GM18520 (cell line): Measurements from ENCODE around the gene FAM110D.

Source experiments
- ATAC-seq: cut with Tn5 transposase; IDR thresholded peaks from one replicate; pipeline ENCODE4 v1.9.1; 2021; ENCODE audit not compliant: unreplicated experiment

The FAM110D gene

DNA sequence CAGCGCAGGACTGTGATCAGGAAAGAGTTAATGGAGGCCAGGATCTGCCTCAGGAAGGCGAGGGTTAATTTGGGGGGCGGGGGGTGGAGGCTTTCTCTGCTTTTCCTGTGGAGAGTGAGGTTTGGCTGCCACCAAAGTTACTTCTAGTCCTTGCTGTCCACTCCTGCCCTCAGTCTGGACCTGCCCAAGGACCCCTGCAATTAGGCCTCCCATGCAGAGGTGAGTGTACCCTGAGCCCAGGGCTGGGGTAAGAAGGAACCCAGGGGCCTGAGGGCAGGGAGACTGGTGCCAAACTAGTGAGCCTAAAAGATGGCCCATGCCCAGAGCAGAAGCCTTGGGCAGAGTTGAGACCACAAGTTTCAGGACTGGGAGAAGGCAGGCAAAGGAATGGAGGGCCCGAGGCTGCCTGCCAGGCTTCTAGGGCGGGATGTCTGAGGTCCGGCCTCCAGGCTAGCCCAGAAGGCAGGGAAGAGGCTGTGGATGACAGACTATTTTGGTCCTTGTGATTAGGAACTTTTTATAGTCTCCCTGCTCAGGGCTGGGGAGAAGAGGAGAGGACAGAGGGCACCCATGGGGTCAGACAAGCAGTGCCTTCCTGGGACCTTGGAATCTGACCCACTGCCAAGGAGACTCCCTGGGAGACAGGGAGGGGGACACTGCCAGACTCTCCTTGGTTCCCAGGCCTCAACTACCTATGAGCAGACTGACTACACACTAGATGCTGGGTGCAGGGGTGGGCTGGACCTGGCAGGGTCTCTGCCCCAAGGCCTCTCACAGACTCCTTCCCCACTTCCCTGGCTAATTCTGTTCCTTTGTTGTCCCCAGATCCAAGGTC is at the start of gene FAM110D:
Gene FAM110D, plus strand, starts transcription at position 172 of the 835 bp plus-strand sequence. CDS start 2,213 bp downstream, outside the sequence.
- no peak for ATAC-seq

- ATAC-seq, result no peak
Measured at GRCh38 chr1:26109229-26110164, 49.4 kb upstream of the FAM110D start.

GRCh38 chr1:26110731-26111529 is 47.9 kb upstream of the FAM110D start:
- ATAC-seq, result peak; percentile 20

- ATAC-seq, result peak; percentile 61
Measured at GRCh38 chr1:26111530-26112406, 47.1 kb upstream of the FAM110D start, which contains the start of gene PDIK1L. Gene PDIK1L (plus strand): TSS chr1:26111824. CDS start chr1:26114309, 2,485 bp downstream.

- no peak for ATAC-seq
Measured at GRCh38 chr1:26112407-26112775, 46.5 kb upstream of the FAM110D start.

GRCh38 chr1:26114165-26114927 is 44.5 kb upstream of the FAM110D start:
- ATAC-seq, result no peak

DNA sequence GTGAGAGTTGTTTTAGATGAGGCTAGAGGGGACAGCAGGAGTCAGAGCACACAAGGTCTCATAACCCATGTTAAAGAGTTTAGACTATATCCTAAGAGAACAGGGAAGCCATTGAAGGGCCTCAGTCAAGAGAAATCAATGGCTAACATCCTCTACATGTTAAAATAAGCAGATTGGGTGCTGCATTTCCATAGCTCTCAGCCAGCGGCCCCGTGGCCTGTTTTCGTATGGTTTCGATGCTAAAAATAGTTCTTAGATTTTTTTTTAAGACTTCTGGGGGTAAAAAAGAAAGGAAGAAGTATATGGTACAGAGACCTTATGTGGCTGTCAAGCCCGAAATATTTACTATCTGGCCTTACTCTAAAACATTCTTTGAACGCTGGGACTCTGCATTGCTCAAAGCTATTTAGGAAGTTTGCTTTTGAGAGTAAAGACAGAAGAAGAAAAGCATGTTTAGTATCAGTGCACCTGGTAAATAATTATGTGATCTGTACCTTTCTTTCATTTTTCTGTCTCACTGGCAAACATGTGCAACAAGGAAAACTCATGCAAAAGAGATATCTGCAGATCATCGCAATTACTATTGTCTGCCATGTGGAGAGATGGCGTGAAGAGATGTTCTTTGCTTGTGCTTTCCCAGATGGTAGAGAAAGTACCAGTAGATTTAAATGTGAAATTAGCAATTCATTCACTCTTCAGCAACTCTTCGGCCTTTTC is 38.8 kb upstream of the FAM110D start:
- no peak for ATAC-seq

GRCh38 chr1:26121854-26122773 is 36.8 kb upstream of the FAM110D start:
- no peak for ATAC-seq

GRCh38 chr1:26122988-26123973 is 35.6 kb upstream of the FAM110D start:
- ATAC-seq, result no peak

DNA sequence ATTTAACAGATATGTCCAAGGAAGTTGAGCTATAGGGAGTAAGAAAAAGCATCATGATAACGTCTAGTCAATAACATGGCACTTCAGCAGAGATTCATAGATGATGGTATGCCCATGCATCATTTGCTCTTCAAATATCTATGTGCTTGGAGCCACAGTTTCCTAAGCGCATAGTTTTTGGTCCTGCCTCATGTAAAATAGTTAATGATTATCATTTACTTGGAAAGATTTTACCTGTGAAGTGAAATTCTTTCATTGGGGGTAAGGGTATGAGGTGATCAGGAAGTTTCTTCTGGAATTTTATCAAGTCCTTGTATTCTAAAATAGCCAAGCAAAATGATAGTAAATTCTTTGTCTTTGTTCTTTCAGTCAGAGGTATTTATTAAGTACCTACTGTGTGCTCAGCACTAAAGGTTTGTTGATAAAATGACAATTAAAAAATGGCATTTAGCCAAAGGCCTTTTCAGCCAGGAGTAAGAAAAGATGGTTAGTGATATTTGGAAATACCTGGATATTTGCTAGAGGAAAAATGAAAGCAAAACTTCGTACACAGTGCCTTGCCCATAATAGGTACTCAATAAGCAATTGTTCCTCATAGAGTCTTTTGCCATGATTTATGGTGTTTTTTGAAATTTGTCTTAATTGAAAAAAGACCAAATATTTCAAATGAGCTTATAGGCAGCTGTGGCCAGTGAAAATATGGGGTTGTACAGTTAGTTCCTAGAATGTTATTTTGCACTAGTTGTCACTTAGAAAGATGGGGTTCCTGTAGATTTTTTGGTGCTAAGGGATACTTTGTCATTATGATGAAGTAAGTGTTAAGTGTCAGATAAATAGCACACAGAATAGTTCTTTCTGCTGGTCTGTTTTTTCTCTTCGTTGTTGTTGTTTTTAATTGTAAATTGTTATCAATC is 34.2 kb upstream of the FAM110D start:
- ATAC-seq, result no peak

DNA sequence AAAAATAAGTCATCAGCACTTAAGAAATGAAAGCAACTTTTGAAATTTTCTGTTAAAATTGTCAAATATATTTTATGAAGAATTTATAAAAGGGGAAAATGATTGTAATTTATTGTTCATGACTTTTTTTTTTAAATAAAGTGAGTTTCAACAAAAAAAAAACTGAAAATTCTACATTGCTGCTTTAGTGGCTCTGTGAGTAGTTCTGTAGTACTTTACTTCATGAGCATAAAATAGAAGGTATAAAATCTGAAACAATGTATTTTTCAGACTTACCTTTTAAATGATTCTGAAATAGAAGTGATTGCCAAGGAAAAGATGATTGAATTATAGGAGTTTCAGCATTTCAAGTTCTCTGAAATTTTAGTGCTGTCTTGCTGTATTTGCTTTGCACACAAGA is 33.5 kb upstream of the FAM110D start:
- no peak for ATAC-seq

- no peak for ATAC-seq
Measured at GRCh38 chr1:26125946-26126320, 32.9 kb upstream of the FAM110D start.

GRCh38 chr1:26126321-26127084 is 32.4 kb upstream of the FAM110D start:
- peak; percentile 43 for ATAC-seq
